Small intestine (tissue), 7 donors: ENCODE results near the gene KDM1A. TPM values are rescaled to one million over a fixed set of nuclear protein-coding genes. Genes with fewer than 3 reads are reported as not detected.
"Not testable (repeated sequence)": the region's sequence is repeated elsewhere in the genome, so short reads cannot be mapped to it uniquely, and the experiment has no call there.

Experiments
- DNase-seq, 2 donors: peaks; one replicate each; pipeline versions ENCODE4 v3.0.0 to v3.0.0-alpha.2; 2013
- FAIRE-seq: peaks from 2 replicates; lab custom pipeline; 2012; peaks lifted over from hg19 to GRCh38; lab: Jason Lieb, UNC
- H3K27ac ChIP-seq, 3 donors: one replicate each; pipeline ENCODE4 v1.5.1; 2013; ENCODE audit warnings: low read length in 2 of 3, mild to moderate bottlenecking in 2 of 3, control low read depth in 1 of 3, inconsistent platforms in 1 of 3, low read depth in 1 of 3, moderate library complexity in 1 of 3
- H3K27me3 ChIP-seq, 3 donors: one replicate each; pipeline ENCODE4 v1.6.1; 2013; ENCODE audit warnings: low read length in 3 of 3, inconsistent platforms in 1 of 3; ENCODE audit not compliant: control insufficient read depth in 3 of 3, insufficient read depth in 3 of 3
- H3K36me3 ChIP-seq, 3 donors: one replicate each; pipeline ENCODE4 v1.6.1; 2013; ENCODE audit warnings: low read length in 3 of 3, inconsistent platforms in 1 of 3, low read depth in 1 of 3, mild to moderate bottlenecking in 1 of 3, moderate library complexity in 1 of 3; ENCODE audit not compliant: control insufficient read depth in 3 of 3, insufficient read depth in 2 of 3
- H3K4me1 ChIP-seq, 3 donors: one replicate each; pipeline ENCODE4 v1.6.1; 2013; ENCODE audit warnings: low read length in 2 of 3, inconsistent platforms in 1 of 3, low read depth in 1 of 3, mild to moderate bottlenecking in 1 of 3, moderate library complexity in 1 of 3; ENCODE audit not compliant: control insufficient read depth in 3 of 3, insufficient read depth in 2 of 3
- H3K4me3 ChIP-seq, 3 donors: one replicate each; pipeline ENCODE4 v1.5.1; 2013; ENCODE audit warnings: low read length in 3 of 3, control low read depth in 1 of 3, inconsistent platforms in 1 of 3, low read depth in 1 of 3, mild to moderate bottlenecking in 1 of 3, moderate library complexity in 1 of 3
- H3K9me3 ChIP-seq, 2 donors: one replicate each; pipeline ENCODE4 v1.6.1; 2013; ENCODE audit warnings: low read depth in 1 of 2, low read length in 1 of 2; ENCODE audit not compliant: control insufficient read depth in 2 of 2, insufficient read depth in 1 of 2
- WGBS, 3 donors: extraction: QIAGEN DNeasy Blood & Tissue Kit; methylation state at CpG; one replicate each; pipeline ENCODE4 v1.1.7; 2013; 5-methylcytosine and 5-hydroxymethylcytosine counted together
- polyA plus RNA-seq, 4 donors: library from polyadenylated mRNA; stranded (reverse) in 3 of 4; unstranded in 1 of 4; fragments of 200-250 nt in 3 of 4; fragments of 120-200 nt in 1 of 4; gene quantifications; one replicate each; pipeline versions ENCODE4 v1.2.1 to v1.2.3, GENCODE V29; 2013
- donor health status: healthy with polysubstance abuse.
- donor health status: control.
- donor health status: control.
- donor health status: Bipolar disorder and iron deficiency.
- donor health status: healthy.

The KDM1A gene
- polyA plus RNA-seq, 4 donors, result 25.7 to 79.6 (median 32.3) TPM

DNA sequence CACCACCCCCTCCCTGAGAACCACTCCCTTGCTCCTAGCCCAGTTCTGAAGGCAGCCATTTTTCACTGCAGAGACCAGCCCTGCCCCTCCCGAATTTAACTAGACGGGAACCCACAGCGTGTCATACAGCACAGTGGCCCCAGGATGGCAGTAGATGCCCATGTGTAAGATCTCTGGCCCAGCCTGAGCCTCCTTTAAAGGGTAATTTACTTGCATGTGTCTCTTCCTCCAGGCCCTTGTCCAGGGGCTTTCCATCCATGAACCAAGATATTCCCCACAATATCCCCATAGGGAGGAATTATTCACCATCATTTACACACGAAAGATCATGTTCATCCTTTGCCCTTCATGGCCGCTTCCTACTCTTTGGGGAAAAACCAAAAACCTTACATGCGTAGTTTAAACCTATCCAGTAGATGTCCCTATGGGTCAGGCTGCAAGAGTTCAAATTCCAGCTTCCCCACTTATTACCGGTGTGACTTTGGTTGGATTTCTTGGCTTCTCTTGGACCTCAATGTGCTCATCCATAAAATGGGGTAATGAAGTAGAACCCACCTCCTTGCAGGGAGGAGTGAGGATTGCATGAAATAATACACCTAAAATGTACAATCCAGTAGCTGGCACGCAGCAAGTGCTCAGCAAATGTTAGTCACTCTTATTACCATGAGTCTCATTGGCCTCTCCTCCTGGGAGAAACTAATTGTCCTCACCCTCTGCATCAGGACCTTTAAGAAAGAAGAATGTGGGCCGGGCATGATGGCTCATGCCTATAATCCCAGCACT, 42.6 kb upstream of the KDM1A start:
- Histone ChIP-seq H3K4me3 (no peak overlapping the region), H3K27ac (no peak overlapping the region), H3K4me1 (no peaks in the 10 kb centered on the region), H3K27me3 (no peaks in the 10 kb centered on the region), H3K36me3 (no peaks in the 10 kb centered on the region), H3K9me3 (no peaks in the 10 kb centered on the region)
- DNase-seq (peak; percentile 71 to 77), FAIRE-seq (no peak)
- 34 to 37% (median 35%) methylated on average over 9 of the region's 9 CpGs for WGBS, 3 donors

DNA sequence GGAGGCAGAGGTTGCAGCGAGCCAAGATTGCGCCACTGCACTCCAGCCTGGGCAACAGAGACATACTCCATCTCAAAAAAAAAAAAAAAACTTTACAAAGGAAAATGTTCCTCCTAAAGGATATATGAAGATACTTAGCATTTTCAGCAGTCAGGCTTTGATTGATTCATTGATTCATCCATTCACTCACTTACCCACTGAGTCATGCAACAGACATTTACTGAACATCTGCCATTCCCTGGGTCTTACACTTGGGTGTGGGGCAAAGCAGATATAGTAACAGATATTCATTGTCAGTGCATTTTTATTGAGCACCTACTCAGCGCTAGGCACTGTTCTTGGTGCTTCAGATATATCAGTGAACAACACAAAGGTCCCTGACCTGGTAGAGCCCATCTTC, 41.0 kb upstream of the KDM1A start:
- H3K27ac ChIP-seq, result no peak overlapping the region
- no peaks in the 10 kb centered on the region for H3K9me3 ChIP-seq
- 92 to 94% (median 93%) methylated on average over 3 of the region's 3 CpGs for WGBS, 3 donors
- no peaks in the 10 kb centered on the region for H3K27me3 ChIP-seq
- H3K4me3 ChIP-seq, result no peak overlapping the region
- H3K4me1 ChIP-seq, result no peaks in the 10 kb centered on the region
- DNase-seq (no peak), FAIRE-seq (no peak)
- H3K36me3 ChIP-seq, result no peaks in the 10 kb centered on the region

GRCh38 chr1:22980471-22980790, 38.8 kb upstream of the KDM1A start:
- not testable (repeated sequence) for H3K27me3 ChIP-seq, DNase-seq, H3K4me3 ChIP-seq, H3K9me3 ChIP-seq, H3K36me3 ChIP-seq, H3K27ac ChIP-seq, FAIRE-seq, H3K4me1 ChIP-seq
- 65 to 76% (median 70%) methylated on average over 3 of the region's 3 CpGs for WGBS, 3 donors

GRCh38 chr1:22983944-22984343, 35.3 kb upstream of the KDM1A start:
- 41 to 61% (median 58%) methylated on average over 4 of the region's 4 CpGs for WGBS, 3 donors
- Histone ChIP-seq H3K27ac (no peak overlapping the region), H3K4me1 (no peaks in the 10 kb centered on the region), H3K27me3 (peaks cover 0 to 3% (median 0%) of the 10 kb centered on the region in 3 donors), H3K36me3 (no peaks in the 10 kb centered on the region), H3K9me3 (no peaks in the 10 kb centered on the region), H3K4me3 (no peak overlapping the region)
- DNase-seq, result no peak
- FAIRE-seq, result no peak

- not testable (repeated sequence) for FAIRE-seq, DNase-seq, H3K4me1 ChIP-seq, H3K27ac ChIP-seq, H3K36me3 ChIP-seq, H3K4me3 ChIP-seq, H3K27me3 ChIP-seq
- WGBS, 3 donors, result 72 to 89% (median 73%) methylated on average over 3 of the region's 3 CpGs
- peaks cover 0 to 14% of the 10 kb centered on the region in 2 donors for H3K9me3 ChIP-seq
Measured at GRCh38 chr1:22992384-22992783, 26.9 kb upstream of the KDM1A start.

GRCh38 chr1:22993220-22993795, 26.0 kb upstream of the KDM1A start:
- not testable (repeated sequence) for H3K4me1 ChIP-seq, H3K27ac ChIP-seq, FAIRE-seq, DNase-seq, H3K36me3 ChIP-seq, H3K27me3 ChIP-seq, H3K4me3 ChIP-seq
- peaks cover 0 to 14% of the 10 kb centered on the region in 2 donors for H3K9me3 ChIP-seq
- WGBS, 3 donors, result 77 to 82% (median 80%) methylated on average over 6 of the region's 6 CpGs

GRCh38 chr1:22995774-22996173, 23.5 kb upstream of the KDM1A start:
- DNase-seq (no peak), FAIRE-seq (no peak)
- Histone ChIP-seq H3K4me3 (no peak overlapping the region), H3K9me3 (peaks cover 0 to 23% of the 10 kb centered on the region in 2 donors), H3K27ac (no peak overlapping the region), H3K36me3 (no peaks in the 10 kb centered on the region), H3K27me3 (peaks cover 0 to 3% (median 0%) of the 10 kb centered on the region in 3 donors), H3K4me1 (no peaks in the 10 kb centered on the region)

GRCh38 chr1:22997528-22997927, 21.7 kb upstream of the KDM1A start:
- WGBS, 3 donors, result 78 to 86% (median 82%) methylated on average over 5 of the region's 5 CpGs
- not testable (repeated sequence) for DNase-seq, FAIRE-seq, H3K27ac ChIP-seq, H3K27me3 ChIP-seq, H3K4me3 ChIP-seq, H3K4me1 ChIP-seq, H3K36me3 ChIP-seq
- peaks cover 0 to 21% of the 10 kb centered on the region in 2 donors for H3K9me3 ChIP-seq
